ENCODE measurements around the gene ASB4.

Gene ASB4

DNA sequence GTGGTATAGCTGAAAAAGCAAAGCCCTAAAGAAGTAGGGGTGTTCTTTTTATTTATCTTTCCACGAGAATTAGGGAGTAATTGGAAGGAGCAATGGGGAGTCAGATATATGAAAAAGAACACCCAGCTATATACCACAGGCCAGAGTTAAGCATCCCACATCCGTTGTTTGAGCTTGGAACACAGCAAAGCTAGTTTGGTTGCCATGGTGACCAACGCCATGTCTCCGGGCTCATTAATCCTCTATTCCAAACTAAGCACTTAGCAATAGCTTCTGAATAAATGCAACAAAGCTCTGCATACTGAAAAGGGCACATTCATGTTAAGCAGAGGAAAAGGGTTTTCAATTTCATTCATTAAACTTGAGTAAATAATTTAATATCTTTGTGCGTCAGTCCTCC, 23.5 kb downstream of the ASB4 start:
- TF ChIP-seq, protein P1, sequence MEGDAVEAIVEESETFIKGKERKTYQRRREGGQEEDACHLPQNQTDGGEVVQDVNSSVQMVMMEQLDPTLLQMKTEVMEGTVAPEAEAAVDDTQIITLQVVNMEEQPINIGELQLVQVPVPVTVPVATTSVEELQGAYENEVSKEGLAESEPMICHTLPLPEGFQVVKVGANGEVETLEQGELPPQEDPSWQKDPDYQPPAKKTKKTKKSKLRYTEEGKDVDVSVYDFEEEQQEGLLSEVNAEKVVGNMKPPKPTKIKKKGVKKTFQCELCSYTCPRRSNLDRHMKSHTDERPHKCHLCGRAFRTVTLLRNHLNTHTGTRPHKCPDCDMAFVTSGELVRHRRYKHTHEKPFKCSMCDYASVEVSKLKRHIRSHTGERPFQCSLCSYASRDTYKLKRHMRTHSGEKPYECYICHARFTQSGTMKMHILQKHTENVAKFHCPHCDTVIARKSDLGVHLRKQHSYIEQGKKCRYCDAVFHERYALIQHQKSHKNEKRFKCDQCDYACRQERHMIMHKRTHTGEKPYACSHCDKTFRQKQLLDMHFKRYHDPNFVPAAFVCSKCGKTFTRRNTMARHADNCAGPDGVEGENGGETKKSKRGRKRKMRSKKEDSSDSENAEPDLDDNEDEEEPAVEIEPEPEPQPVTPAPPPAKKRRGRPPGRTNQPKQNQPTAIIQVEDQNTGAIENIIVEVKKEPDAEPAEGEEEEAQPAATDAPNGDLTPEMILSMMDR (IDR thresholded peaks at IDR 0.05; ENCODE audit: low read depth, low read length): no peak
- peak; percentile 50 to 66 for DNase-seq (ENCODE audit: low read depth in 2 of 2)
- no peak overlapping the region for H3K4me3 ChIP-seq (replicated peaks in 1 of 2; ENCODE audit: low read depth in 2 of 2, low read length in 2 of 2)

DNA sequence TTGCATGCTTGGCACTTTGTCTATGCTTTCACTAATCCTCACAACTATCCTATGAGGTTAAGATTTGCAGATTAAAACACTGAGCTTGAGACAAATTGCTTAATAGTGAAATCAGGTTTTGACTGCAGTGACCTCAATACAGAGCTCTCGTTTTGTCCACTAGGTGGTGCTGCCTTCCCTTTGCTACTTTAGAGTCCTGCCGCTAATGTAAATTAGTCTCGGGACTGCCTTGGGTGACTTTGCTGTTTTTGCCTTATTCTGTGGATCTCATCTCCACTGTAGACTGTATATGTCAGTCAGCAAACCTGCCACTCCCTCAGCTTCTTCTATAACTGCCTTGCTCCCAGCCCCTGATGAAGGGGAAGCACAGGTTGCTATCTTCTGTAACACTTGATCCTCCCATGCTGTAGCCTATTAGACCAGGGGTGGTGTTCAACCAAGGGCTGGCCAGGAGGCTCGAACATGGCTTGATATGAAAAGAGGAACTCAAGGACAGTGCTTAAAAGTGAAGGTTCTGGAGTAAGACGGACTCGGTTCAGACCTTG, 26.0 kb downstream of the ASB4 start:
- peak; percentile 82 to 85 for DNase-seq (ENCODE audit: low read depth in 2 of 2)
- TF ChIP-seq, protein P1 (IDR thresholded peaks at IDR 0.05; ENCODE audit: low read depth, low read length): peak; percentile 83
- H3K4me3 ChIP-seq (replicated peaks in 1 of 2; ENCODE audit: low read depth in 2 of 2, low read length in 2 of 2): no peak overlapping the region

DNA sequence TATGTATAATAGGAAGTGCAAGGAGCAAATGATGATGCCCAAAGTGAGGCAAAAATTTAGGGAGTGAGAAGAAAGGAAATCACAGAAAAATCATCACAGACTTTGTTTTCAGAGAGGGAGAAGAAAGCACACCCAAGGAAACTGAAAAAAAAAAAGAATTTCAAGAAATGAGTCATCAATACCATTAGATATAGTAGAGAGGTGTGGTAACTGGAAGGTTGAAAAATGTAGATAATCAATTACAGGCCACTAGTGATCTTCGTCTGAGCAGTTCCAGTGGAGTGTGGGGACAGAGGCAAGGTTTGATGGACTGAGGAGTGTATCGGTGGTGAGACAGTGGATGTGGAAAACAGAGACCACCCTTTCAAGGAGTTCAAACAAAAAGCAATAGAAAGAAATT, 31.7 kb downstream of the ASB4 start:
- DNase-seq (ENCODE audit: low read depth in 2 of 2): no peak
- TF ChIP-seq, protein P1 (IDR thresholded peaks at IDR 0.05; ENCODE audit: low read depth, low read length): no peak
- no peak overlapping the region for H3K4me3 ChIP-seq (replicated peaks in 1 of 2; ENCODE audit: low read depth in 2 of 2, low read length in 2 of 2)

DNA sequence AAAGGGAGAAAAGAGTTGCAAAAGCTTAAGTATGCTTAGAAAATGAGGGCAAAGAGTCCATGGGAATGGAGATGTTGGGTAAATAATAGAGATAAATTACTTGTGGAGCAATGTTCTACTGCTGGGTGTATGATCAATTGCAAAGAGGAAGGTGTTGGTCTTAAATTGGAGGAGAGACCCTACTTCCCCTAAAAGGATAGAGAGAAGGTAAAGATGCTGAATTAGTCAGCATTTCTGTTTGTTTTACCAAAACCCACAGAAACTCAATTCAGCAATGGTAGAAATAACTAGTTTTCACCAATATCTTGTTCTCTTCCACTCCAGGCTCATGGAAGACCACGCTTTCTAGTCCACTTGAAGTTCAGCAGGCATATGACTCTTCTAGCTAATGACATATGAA, 32.1 kb downstream of the ASB4 start:
- no peak for DNase-seq (ENCODE audit: low read depth in 2 of 2)
- H3K4me3 ChIP-seq (replicated peaks in 1 of 2; ENCODE audit: low read depth in 2 of 2, low read length in 2 of 2): no peak overlapping the region
- TF ChIP-seq, protein P1 (IDR thresholded peaks at IDR 0.05; ENCODE audit: low read depth, low read length): no peak

DNA sequence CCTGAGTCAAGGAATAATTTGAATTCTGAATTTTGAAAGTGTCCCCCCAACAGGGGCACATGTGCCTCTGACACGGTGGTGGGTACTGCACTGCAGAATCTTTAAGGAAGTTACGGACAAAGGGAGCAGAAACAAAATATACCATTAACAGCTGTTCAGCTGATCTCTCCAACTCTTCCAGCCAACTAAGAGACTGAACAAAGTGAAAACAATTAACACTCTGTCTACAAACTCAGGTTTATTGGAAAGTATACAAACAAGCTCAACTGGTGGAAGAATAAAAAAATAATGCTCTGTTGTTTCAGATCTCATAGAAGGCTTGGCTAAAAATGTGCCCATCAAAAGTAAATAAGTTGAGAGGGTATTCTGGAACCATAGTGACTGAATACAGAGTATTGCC, 34.4 kb downstream of the ASB4 start:
- DNase-seq (ENCODE audit: low read depth in 2 of 2): no peak
- no peak overlapping the region for H3K4me3 ChIP-seq (replicated peaks in 1 of 2; ENCODE audit: low read depth in 2 of 2, low read length in 2 of 2)
- TF ChIP-seq, protein P1 (IDR thresholded peaks at IDR 0.05; ENCODE audit: low read depth, low read length): no peak

DNA sequence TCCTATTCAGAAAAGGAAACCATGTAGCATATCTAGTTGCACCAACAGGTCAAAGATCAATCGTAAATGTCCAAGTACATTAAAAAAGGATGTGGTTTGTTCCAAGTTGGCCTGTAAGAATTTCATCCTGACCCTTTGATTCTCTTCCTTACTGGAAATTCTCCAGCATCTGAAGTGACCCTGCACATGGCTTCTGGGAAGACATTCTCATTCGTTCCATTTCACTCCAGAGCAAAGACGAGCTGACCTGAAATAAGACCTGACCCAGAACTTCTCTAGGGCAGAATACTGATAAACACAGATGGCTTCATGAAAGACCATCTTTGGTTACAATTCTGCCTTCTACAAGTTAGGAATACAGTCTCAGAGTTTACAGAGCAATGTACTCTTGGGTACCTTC, 39.8 kb downstream of the ASB4 start:
- TF ChIP-seq, protein P1 (IDR thresholded peaks at IDR 0.05; ENCODE audit: low read depth, low read length): no peak
- H3K4me3 ChIP-seq (replicated peaks in 1 of 2; ENCODE audit: low read depth in 2 of 2, low read length in 2 of 2): no peak overlapping the region
- DNase-seq (ENCODE audit: low read depth in 2 of 2): no peak

DNA sequence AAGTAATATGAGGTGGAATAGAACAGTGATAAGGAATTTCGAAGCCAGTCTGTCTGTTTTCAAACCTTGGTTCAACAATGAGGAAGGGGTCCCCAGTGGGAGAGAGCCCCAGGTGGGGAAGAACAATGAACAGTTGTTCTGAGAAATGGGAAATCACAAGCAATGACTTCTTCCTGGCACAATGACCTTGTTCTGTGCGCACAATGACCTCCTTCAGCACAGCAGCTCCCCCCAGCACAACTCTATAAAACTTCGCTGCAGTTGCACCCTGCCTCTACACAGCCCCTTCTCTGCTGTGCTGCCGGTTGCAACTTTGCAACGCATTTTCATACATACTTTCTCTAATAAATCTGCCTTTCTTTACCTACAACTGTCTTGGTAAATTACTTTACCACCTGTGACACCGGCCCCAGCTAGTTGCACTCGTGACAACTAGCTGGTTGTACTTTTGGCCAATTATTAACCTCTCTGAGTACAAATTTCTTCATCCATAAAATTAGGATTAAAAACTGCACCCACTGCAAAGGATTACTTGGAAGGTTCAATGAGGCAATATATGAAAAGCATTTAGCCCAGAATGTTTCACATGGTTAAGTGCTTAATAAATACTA, 40.5 kb downstream of the ASB4 start:
- no peak for DNase-seq (ENCODE audit: low read depth in 2 of 2)
- TF ChIP-seq, protein P1 (IDR thresholded peaks at IDR 0.05; ENCODE audit: low read depth, low read length): no peak
- no peak overlapping the region for H3K4me3 ChIP-seq (replicated peaks in 1 of 2; ENCODE audit: low read depth in 2 of 2, low read length in 2 of 2)
